K562 (cell line): ENCODE data around the gene SUFU. TPM values are rescaled to one million over a fixed set of nuclear protein-coding genes. Genes with fewer than 3 reads are reported as not detected.

Experiments used
- BRD9 ChIP-seq: fragments of 450-650 bp; IDR thresholded peaks from 2 replicates; pipeline ENCODE4 v1.6.1; 2018; ENCODE audit warnings: low read depth; ENCODE audit not compliant: partially characterized antibody
- CC2D1A ChIP-seq: fragments of 450-650 bp; IDR thresholded peaks from 2 replicates; pipeline ENCODE4 v1.6.1; 2017; ENCODE audit warnings: mild to moderate bottlenecking
- CREB1 ChIP-seq, 2 experiments: sonication (generic) in 1 of 2; formaldehyde crosslinking in 1 of 2; IDR thresholded peaks; 2 replicates each; pipeline versions ENCODE4 v1.6.1 to v1.8.0; 2012 to 2022; ENCODE audit warnings: inconsistent platforms in 1 of 2, mild to moderate bottlenecking in 1 of 2, missing genetic modification reagents in 1 of 2, moderate library complexity in 1 of 2
- CREBBP ChIP-seq: IDR thresholded peaks from one replicate; pipeline ENCODE4 v1.6.1; 2012; ENCODE audit warnings: low read depth, mild to moderate bottlenecking, control low read depth, inconsistent platforms, low read length
- CREM ChIP-seq: IDR thresholded peaks from 2 replicates; pipeline ENCODE4 v1.6.1; 2014; ENCODE audit warnings: antibody characterized with exemption, low read depth
- FOXK2 ChIP-seq, 2 experiments: fragments of 450-650 bp; IDR thresholded peaks in 1 of 2; conservative IDR thresholded peaks in 1 of 2; 2 replicates each; pipeline ENCODE4 v1.6.1; 2016; ENCODE audit warnings: low read depth in 2 of 2, mild to moderate bottlenecking in 1 of 2
- NR2C2 ChIP-seq, 2 experiments: fragments of 200-800 bp in 1 of 2; sonication (Bioruptor generic) in 1 of 2; sonication (generic) in 1 of 2; formaldehyde crosslinking in 1 of 2; IDR thresholded peaks; 2 replicates each; pipeline versions ENCODE4 v1.6.1 to v1.8.0; 2016 to 2022; ENCODE audit warnings: mild to moderate bottlenecking in 1 of 2, missing compliant biosample characterization in 1 of 2, missing genetic modification characterization in 1 of 2, missing genetic modification reagents in 1 of 2
- SMAD1 ChIP-seq: fragments of 150-350 bp; IDR thresholded peaks from 2 replicates; pipeline ENCODE4 v1.6.1; 2014; ENCODE audit warnings: low read length, low read depth; ENCODE audit not compliant: partially characterized antibody
- SPI1 ChIP-seq: IDR thresholded peaks from 2 replicates; pipeline ENCODE4 v1.6.1; 2011; ENCODE audit warnings: low read depth, low read length, control low read depth, borderline replicate concordance
- STAT6 ChIP-seq: sonication (generic); formaldehyde crosslinking; IDR thresholded peaks from 2 replicates; pipeline ENCODE4 v1.8.1; 2023; ENCODE audit warnings: mild to moderate bottlenecking, missing genetic modification reagents
- TAF1 ChIP-seq: IDR thresholded peaks from 2 replicates; pipeline ENCODE4 v1.6.1; 2011; ENCODE audit warnings: mild to moderate bottlenecking, low read length, moderate library complexity; ENCODE audit not compliant: insufficient read depth, control insufficient read depth, severe bottlenecking; ENCODE audit errors: extremely low read depth
- TRIM24 ChIP-seq, 2 experiments: fragments of 450-650 bp; IDR thresholded peaks; 2 replicates each; pipeline ENCODE4 v1.6.1; 2016
- YY1 ChIP-seq, 3 experiments: IDR thresholded peaks; 2 replicates each; pipeline ENCODE4 v1.6.1; 2011; ENCODE audit warnings: low read length in 2 of 3, mild to moderate bottlenecking in 2 of 3, moderate library complexity in 2 of 3, borderline replicate concordance in 1 of 3, control low read depth in 1 of 3, low read depth in 1 of 3; ENCODE audit not compliant: insufficient read depth in 3 of 3, insufficient replicate concordance in 2 of 3, control insufficient read depth in 1 of 3, insufficient read length in 1 of 3; ENCODE audit errors: extremely low read depth in 1 of 3
- ZBTB49 ChIP-seq: sonication (generic); formaldehyde crosslinking; IDR thresholded peaks from 2 replicates; pipeline ENCODE4 v1.8.0; 2022; ENCODE audit warnings: missing genetic modification reagents, mild to moderate bottlenecking, borderline replicate concordance
- ZBTB8A ChIP-seq: fragments of 450-650 bp; IDR thresholded peaks from 2 replicates; pipeline ENCODE4 v1.6.1; 2018; ENCODE audit warnings: mild to moderate bottlenecking, moderate library complexity; ENCODE audit not compliant: partially characterized antibody
- ZNF140 ChIP-seq: fragments of 250-450 bp; sonication (Bioruptor Pico); IDR thresholded peaks from 2 replicates; pipeline ENCODE4 v1.8.0; 2021; ENCODE audit warnings: moderate library complexity, mild to moderate bottlenecking, inconsistent platforms
- polyA plus RNA-seq, 8 experiments: library from polyadenylated mRNA; depleted of rRNA in 4 of 8; stranded (reverse) in 5 of 8; unstranded in 3 of 8; fragments of >200 nt; fragmentation: Nextera tagmentation in 2 of 8; fragmentation: Illumina TruSeq in 1 of 8; extraction: Ambion mirVana in 2 of 8; extraction: Trizol in 1 of 8; gene quantifications; 2 replicates each; pipeline versions ENCODE4 v1.2.1 to v1.2.3, GENCODE V29; 2011 to 2014; ENCODE audit warnings: inconsistent platforms in 1 of 8, missing spikeins in 1 of 8
- total RNA-seq, 7 experiments: library from RNA; depleted of rRNA in 6 of 7; stranded (reverse); fragments of >200 nt in 6 of 7; fragmentation: Illumina TruSeq in 2 of 7; extraction: Trizol in 2 of 7; gene quantifications; 2 replicates each; pipeline versions ENCODE4 v1.2.1 to v1.2.3, GENCODE V29; 2011 to 2021; ENCODE audit warnings: low replicate concordance in 1 of 7

Gene SUFU
- total and polyA plus RNA-seq, 9 of the 15 experiments (the other 6 are each of a cell fraction or from before 2014, with no cell fraction given), result 0.59 to 6.3 (median 0.82) TPM

- no peak; the same call in 1 of the 2 replicates for TF ChIP-seq CREB1 (IDR thresholded peaks at IDR 0.05)
- no peak for TF ChIP-seq CREB1 (CRISPR knock-in tag; IDR thresholded peaks at IDR 0.05)
- peak in 1 of 3 experiments; percentile 26 for TF ChIP-seq YY1 (IDR thresholded peaks at IDR 0.05; ENCODE audit: borderline replicate concordance in 1 of 3, control insufficient read depth in 1 of 3, extremely low read depth in 1 of 3, insufficient read depth in 3 of 3, insufficient read length in 1 of 3, insufficient replicate concordance in 2 of 3, low read depth in 1 of 3, low read length in 2 of 3)
- peak; percentile 39 for TF ChIP-seq TAF1
- no peak for TF ChIP-seq CREBBP
- no peak for TF ChIP-seq ZBTB49
- no peak for TF ChIP-seq SMAD1
- TF ChIP-seq SPI1, result peak; percentile 90
- peak in 1 of 2 experiments; percentile 37; a peak in 1 of 4 replicates for TF ChIP-seq TRIM24 (IDR thresholded peaks at IDR 0.05)
- TF ChIP-seq FOXK2 (conservative IDR thresholded peaks at IDR 0.05 in 1 of 2, IDR thresholded peaks at IDR 0.05 in 1 of 2; ENCODE audit: low read depth in 2 of 2), result peak; percentile 31 to 55
- TF ChIP-seq BRD9, result peak; percentile 14
- TF ChIP-seq ZNF140 (CRISPR knock-in tag), result no peak
- peak; percentile 27; the same call in 1 of the 2 replicates for TF ChIP-seq CREM
- TF ChIP-seq ZBTB8A, result no peak
- TF ChIP-seq NR2C2 (CRISPR knock-in tag; IDR thresholded peaks at IDR 0.05), result no peak
- TF ChIP-seq NR2C2 (tag; IDR thresholded peaks at IDR 0.05), result peak; percentile 42; the same call in 1 of the 2 replicates
- TF ChIP-seq STAT6 (CRISPR knock-in tag), result no peak
- 0 out of 2 replicates have a peak, but pooled peaks have one; percentile 26 for TF ChIP-seq CC2D1A
Measured at GRCh38 chr10:102645741-102646609, 142.2 kb downstream of the SUFU start (continued).
